IgD-negative memory B cell (primary cell): ENCODE results near the gene PPM1F. TPM values are rescaled to one million over a fixed set of nuclear protein-coding genes. Genes with fewer than 3 reads are reported as not detected.
A peak's percentile ranks its signal among the peaks of the same experiment; 100 is the strongest.

Experiments
- H3K27ac Mint-ChIP-seq, 3 donors: one replicate each; pipeline ENCODE4 v1.8.0; 2020 to 2022; ENCODE audit warnings: mild to moderate bottlenecking in 3 of 3, mixed read lengths in 3 of 3, moderate library complexity in 1 of 3
- H3K27me3 Mint-ChIP-seq: one replicate; pipeline ENCODE4 v1.8.0; 2021; ENCODE audit warnings: mixed read lengths
- H3K36me3 Mint-ChIP-seq: one replicate; pipeline ENCODE4 v1.8.0; 2020; ENCODE audit warnings: mild to moderate bottlenecking, mixed read lengths
- H3K4me1 Mint-ChIP-seq, 3 donors: one replicate each; pipeline ENCODE4 v1.8.0; 2020 to 2022; ENCODE audit warnings: mixed read lengths in 3 of 3, mild to moderate bottlenecking in 1 of 3
- H3K4me3 Mint-ChIP-seq, 4 donors: one replicate each; pipeline ENCODE4 v1.8.0; 2020 to 2022; ENCODE audit warnings: mild to moderate bottlenecking in 4 of 4, mixed read lengths in 4 of 4, moderate library complexity in 3 of 4
- H3K9me3 Mint-ChIP-seq, 3 donors: one replicate each; pipeline ENCODE4 v1.8.0; 2020 to 2021; ENCODE audit warnings: mixed read lengths in 3 of 3, mild to moderate bottlenecking in 1 of 3
- polyA plus RNA-seq: library from polyadenylated mRNA; unstranded; fragments of 300-500 nt; fragmentation: Illumina TruSeq; gene quantifications from one replicate; pipeline ENCODE4 v1.2.3, GENCODE V29; 2021

Gene PPM1F
- polyA plus RNA-seq = 9.6 TPM

GRCh38 chr22:21952586-21953571, at the start of gene PPM1F:
Gene PPM1F, minus strand, starts transcription at chr22:21952848. Its CDS starts 6,800 bp downstream, at chr22:21946048.
- Mint-ChIP-seq H3K27me3 (no peaks in the 10 kb centered on the region), H3K4me3 (peak within 1 kb of the TSS; percentile 59 to 93 (median 88)), H3K4me1 (peaks cover 5 to 7% (median 7%) of the 10 kb centered on the region in 3 donors), H3K9me3 (no peaks in the 10 kb centered on the region), H3K36me3 (no peaks in the 10 kb centered on the region), H3K27ac (peak within 1 kb of the TSS; percentile 46 to 76 (median 60))

- Mint-ChIP-seq H3K4me1 (no peaks in the 10 kb centered on the region), H3K4me3 (no peak overlapping the region), H3K9me3 (no peaks in the 10 kb centered on the region), H3K36me3 (peaks cover 3% of the 10 kb centered on the region), H3K27me3 (no peaks in the 10 kb centered on the region), H3K27ac (peak overlapping the region in 2 of 3 donors; percentile 54 to 85)
Measured at GRCh38 chr22:22001664-22002525, 49.2 kb upstream of the PPM1F start.

GRCh38 chr22:21998595-21999247, 46.1 kb upstream of the PPM1F start:
- Mint-ChIP-seq H3K36me3 (peaks cover 1% of the 10 kb centered on the region), H3K27me3 (no peaks in the 10 kb centered on the region), H3K9me3 (no peaks in the 10 kb centered on the region), H3K4me3 (no peak overlapping the region), H3K27ac (no peak overlapping the region), H3K4me1 (no peaks in the 10 kb centered on the region)

DNA sequence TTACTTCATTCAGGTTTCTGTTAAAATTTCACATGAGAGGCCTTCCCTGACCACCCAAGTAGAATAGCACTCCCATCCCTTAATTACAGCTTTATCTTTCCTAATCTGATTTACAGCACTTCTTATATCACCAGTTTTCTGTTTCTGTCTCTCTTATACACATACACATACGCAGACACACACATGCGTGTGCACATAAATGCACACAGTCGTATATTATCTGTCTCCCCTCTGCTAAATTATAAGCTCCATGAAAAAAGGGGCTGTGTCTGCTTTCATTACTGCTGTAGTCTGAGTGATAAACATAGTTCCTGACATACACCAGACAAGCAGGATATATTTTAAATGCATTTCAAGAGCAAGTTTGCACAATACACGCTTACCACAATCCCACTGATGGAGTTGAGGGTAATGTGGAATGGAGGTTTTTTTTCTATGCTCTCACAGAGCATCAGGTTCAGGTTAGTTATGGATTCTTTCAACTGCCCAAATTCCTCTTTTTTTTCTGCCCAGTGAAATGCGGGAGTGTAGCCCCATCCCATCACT, 43.6 kb upstream of the PPM1F start:
- Mint-ChIP-seq H3K27ac (peak overlapping the region in 1 of 3 donors; percentile 89), H3K9me3 (no peaks in the 10 kb centered on the region), H3K36me3 (peaks cover 1% of the 10 kb centered on the region), H3K27me3 (no peaks in the 10 kb centered on the region), H3K4me1 (no peaks in the 10 kb centered on the region), H3K4me3 (no peak overlapping the region)

GRCh38 chr22:21995660-21996059, 43.0 kb upstream of the PPM1F start:
- H3K27ac Mint-ChIP-seq = no peak overlapping the region

GRCh38 chr22:21994881-21995444, 42.3 kb upstream of the PPM1F start:
- Mint-ChIP-seq H3K36me3 (no peaks in the 10 kb centered on the region), H3K4me3 (no peak overlapping the region), H3K27me3 (no peaks in the 10 kb centered on the region), H3K4me1 (no peaks in the 10 kb centered on the region), H3K9me3 (no peaks in the 10 kb centered on the region), H3K27ac (no peak overlapping the region)

More at GRCh38 chr22:21995660-21996059, 43.0 kb upstream of the PPM1F start:
- Mint-ChIP-seq H3K4me1 (no peaks in the 10 kb centered on the region), H3K4me3 (no peak overlapping the region), H3K36me3 (peaks cover 1% of the 10 kb centered on the region), H3K27me3 (no peaks in the 10 kb centered on the region), H3K9me3 (no peaks in the 10 kb centered on the region)

DNA sequence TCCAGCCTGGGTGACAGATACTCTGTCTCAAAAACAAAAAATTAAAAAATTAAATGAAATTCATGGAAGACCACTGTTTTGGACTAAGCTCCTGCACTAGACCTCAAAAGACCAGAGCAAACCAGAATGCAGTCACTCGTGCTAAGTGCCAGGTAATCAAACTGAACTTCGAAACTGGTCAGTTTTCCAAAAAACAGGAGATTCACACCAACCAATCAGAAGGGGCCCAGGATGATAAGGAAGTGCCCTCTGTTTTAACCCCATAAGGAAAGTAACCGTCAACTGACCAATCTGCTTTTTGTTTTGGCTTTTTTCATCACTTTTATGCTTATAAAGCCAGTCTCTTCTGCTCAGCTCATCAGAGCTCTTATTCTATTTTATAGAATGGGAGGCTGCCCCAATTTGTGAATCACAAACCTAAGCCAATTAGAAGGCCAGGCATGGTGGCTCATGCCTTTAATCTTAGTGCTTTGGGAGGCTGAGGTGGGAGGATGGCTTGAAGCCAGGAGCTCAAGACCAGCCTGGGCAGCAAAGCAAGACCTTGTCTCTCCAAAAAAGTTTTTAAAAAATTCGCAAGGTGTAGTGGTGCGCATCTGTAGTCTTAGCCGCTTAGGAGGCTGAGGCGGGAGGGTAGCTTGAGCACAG, 40.1 kb upstream of the PPM1F start:
- H3K4me1 Mint-ChIP-seq = peaks cover 0 to under 1% (median 0%) of the 10 kb centered on the region in 3 donors
- H3K27ac Mint-ChIP-seq = no peak overlapping the region
- H3K4me3 Mint-ChIP-seq = peak overlapping the region in 1 of 4 donors; percentile 17
- H3K9me3 Mint-ChIP-seq = no peaks in the 10 kb centered on the region
- no peaks in the 10 kb centered on the region for H3K36me3 Mint-ChIP-seq
- no peaks in the 10 kb centered on the region for H3K27me3 Mint-ChIP-seq

DNA sequence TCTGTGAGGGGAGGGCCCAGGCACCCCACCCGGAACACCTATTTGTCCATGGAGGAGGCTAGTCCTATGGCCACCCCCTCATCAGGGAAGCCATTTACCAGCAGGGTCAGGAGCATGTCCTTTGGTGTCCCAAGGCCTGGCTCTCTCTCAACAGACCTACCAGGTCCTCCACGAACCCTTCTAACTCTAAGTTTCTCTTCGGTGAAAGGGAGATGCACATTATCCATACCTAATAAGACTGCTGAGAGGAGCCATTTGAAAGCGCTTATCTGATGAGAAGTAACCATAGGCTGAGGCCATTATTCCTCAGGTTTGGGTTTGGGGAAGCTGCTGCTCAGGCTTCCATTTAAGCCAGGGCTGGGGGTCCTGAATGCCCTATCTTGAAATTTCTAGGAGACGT, 39.1 kb upstream of the PPM1F start:
- Mint-ChIP-seq H3K4me1 (peaks cover 0 to 1% (median 0%) of the 10 kb centered on the region in 3 donors), H3K36me3 (no peaks in the 10 kb centered on the region), H3K27ac (no peak overlapping the region), H3K9me3 (no peaks in the 10 kb centered on the region), H3K4me3 (no peak overlapping the region), H3K27me3 (no peaks in the 10 kb centered on the region)

GRCh38 chr22:21991304-21991596, 38.6 kb upstream of the PPM1F start:
- no peaks in the 10 kb centered on the region for H3K27me3 Mint-ChIP-seq
- H3K27ac Mint-ChIP-seq = no peak overlapping the region
- peaks cover 0 to 1% (median 0%) of the 10 kb centered on the region in 3 donors for H3K4me1 Mint-ChIP-seq
- H3K36me3 Mint-ChIP-seq = no peaks in the 10 kb centered on the region
- H3K4me3 Mint-ChIP-seq = no peak overlapping the region
- no peaks in the 10 kb centered on the region for H3K9me3 Mint-ChIP-seq

DNA sequence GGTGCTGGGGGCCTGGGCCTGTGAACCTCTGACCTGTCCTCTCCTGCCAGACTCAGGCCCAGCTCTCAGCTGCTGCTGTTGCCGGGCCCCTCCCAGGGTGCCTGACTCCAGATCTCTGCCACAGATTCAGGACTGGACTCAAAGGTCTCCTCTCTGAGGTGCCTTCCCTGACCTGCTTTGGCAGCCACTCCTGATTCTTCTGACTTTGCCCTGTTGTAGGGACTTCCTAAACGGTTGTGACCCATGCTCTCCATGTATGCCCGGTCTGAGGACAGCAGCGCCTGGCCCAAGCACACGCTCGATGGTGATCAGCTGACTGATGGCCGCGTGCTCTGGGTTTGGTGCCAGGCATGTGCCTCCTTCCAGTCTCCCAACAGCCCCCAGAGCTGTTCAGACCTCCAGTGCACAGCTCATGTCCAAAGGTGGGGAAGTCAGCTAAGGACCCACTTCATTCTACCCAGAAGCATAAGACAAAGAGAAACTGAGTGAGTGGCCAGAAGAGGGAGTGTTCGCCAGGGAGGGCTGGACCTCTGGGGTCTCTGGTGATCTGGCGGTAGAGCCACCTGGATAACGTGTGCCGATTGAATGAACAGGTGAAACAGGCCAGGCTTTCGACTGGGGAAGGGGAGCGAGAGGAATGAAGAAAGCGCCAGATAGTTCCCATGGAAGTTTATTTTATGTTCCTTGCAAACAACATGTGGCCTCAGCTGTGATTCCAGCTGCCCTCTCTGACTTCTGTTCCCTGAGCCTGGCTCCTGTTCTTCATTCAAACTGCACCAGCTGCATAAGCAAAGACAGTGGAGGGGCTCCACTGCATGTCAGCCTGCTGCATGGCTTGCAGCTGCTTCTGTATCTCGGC, 38.0 kb upstream of the PPM1F start:
- H3K4me1 Mint-ChIP-seq = peaks cover 0 to 1% (median 0%) of the 10 kb centered on the region in 3 donors
- no peaks in the 10 kb centered on the region for H3K27me3 Mint-ChIP-seq
- no peaks in the 10 kb centered on the region for H3K9me3 Mint-ChIP-seq
- H3K4me3 Mint-ChIP-seq = no peak overlapping the region
- no peaks in the 10 kb centered on the region for H3K36me3 Mint-ChIP-seq
- H3K27ac Mint-ChIP-seq = peak overlapping the region in 1 of 3 donors; percentile 44

GRCh38 chr22:21989049-21989448, 36.4 kb upstream of the PPM1F start:
- H3K4me3 Mint-ChIP-seq = peak overlapping the region in 1 of 4 donors; percentile 27
- H3K27ac Mint-ChIP-seq = no peak overlapping the region
- H3K27me3 Mint-ChIP-seq = no peaks in the 10 kb centered on the region
- peaks cover 0 to 1% (median 0%) of the 10 kb centered on the region in 3 donors for H3K4me1 Mint-ChIP-seq
- no peaks in the 10 kb centered on the region for H3K36me3 Mint-ChIP-seq
- no peaks in the 10 kb centered on the region for H3K9me3 Mint-ChIP-seq

- Mint-ChIP-seq H3K4me3 (peak overlapping the region in 1 of 4 donors; percentile 79), H3K4me1 (peaks cover 11 to 17% (median 12%) of the 10 kb centered on the region in 3 donors), H3K27ac (no peak overlapping the region), H3K27me3 (no peaks in the 10 kb centered on the region), H3K36me3 (no peaks in the 10 kb centered on the region), H3K9me3 (no peaks in the 10 kb centered on the region)
Measured at GRCh38 chr22:21985214-21985613, 32.6 kb upstream of the PPM1F start.

GRCh38 chr22:21984793-21985192, 32.1 kb upstream of the PPM1F start:
- Mint-ChIP-seq H3K4me3 (peak overlapping the region in 1 of 4 donors; percentile 79), H3K27me3 (no peaks in the 10 kb centered on the region), H3K27ac (peak overlapping the region in 2 of 3 donors; percentile 32 to 71), H3K4me1 (peaks cover 14 to 20% (median 15%) of the 10 kb centered on the region in 3 donors), H3K36me3 (no peaks in the 10 kb centered on the region), H3K9me3 (no peaks in the 10 kb centered on the region)
